Chondrocyte (in vitro differentiated cells): ENCODE data around the gene HECTD1. TPM values are rescaled to one million over a fixed set of nuclear protein-coding genes. Genes with fewer than 3 reads are reported as not detected.
"Not testable (repeated sequence)": the region's sequence is repeated elsewhere in the genome, so short reads cannot be mapped to it uniquely, and the experiment has no call there.

Source experiments
- DNase-seq: peaks from one replicate; pipeline ENCODE4 v3.0.0; 2021; ENCODE audit warnings: mixed read lengths, low spot score
- H3K27ac Mint-ChIP-seq: one replicate; pipeline ENCODE4 v1.8.0; 2021; ENCODE audit warnings: mild to moderate bottlenecking, moderate library complexity, mixed read lengths; ENCODE audit not compliant: unreplicated experiment
- H3K27me3 Mint-ChIP-seq: 2 replicates; pipeline ENCODE4 v1.8.0; 2021; ENCODE audit warnings: low read depth, mixed read lengths
- H3K36me3 Mint-ChIP-seq: 2 replicates; pipeline ENCODE4 v1.8.0; 2021; ENCODE audit warnings: low read depth, mixed read lengths
- H3K4me1 Mint-ChIP-seq: 2 replicates; pipeline ENCODE4 v1.8.0; 2021; ENCODE audit warnings: low read depth, mild to moderate bottlenecking, mixed read lengths
- H3K4me3 Mint-ChIP-seq: one replicate; pipeline ENCODE4 v1.8.0; 2021; ENCODE audit warnings: mild to moderate bottlenecking, moderate library complexity, mixed read lengths; ENCODE audit not compliant: unreplicated experiment
- H3K9me3 Mint-ChIP-seq: 2 replicates; pipeline ENCODE4 v1.8.0; 2021; ENCODE audit warnings: low read depth, mixed read lengths
- total RNA-seq: library from RNA; stranded (reverse); gene quantifications from 3 replicates; pipeline ENCODE4 v1.2.1, GENCODE V29; 2021
- TF ChIP-seq, protein P1 (sequence below): fragments of 200-600 bp; sonication (generic); IDR thresholded peaks from 2 replicates; pipeline ENCODE4 v1.5.0; 2021; ENCODE audit warnings: antibody characterized with exemption, mild to moderate bottlenecking, moderate library complexity

Gene HECTD1
- total RNA-seq, 1 donor from 2014 or later = 142 TPM

DNA sequence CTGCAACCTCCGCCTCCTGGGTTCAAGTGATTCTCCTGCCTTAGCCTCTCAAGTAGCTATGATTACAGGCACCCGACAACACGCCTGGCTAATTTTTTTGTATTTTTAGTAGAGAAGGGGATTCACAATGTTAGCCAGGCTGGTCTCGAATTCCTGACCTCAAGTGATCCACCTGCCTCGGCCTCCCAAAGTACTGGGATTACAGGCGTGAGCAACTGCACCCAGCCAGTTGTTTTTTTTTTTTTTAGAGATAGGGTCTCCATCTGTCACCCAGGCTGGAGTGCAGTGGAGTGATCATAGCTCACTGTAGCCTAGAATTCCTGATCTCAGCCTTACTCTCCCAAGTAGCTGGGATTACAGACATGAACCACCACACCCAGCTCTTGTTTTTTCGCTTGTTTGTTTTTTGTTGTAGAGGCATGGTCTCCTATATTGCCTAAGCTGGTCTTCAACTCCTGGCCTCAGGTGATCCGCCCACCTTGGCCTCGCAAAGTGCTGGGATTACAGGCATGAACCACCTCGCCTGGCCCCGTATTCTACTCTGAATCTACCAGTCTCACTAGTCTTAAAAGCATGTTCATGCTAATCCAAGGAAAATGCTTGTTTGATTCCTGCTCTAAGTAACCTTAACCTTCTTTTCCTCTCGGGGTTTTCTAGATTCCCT is 149.8 kb downstream of the HECTD1 start:
- H3K4me1 Mint-ChIP-seq = peaks cover 6% of the 10 kb centered on the region
- H3K36me3 Mint-ChIP-seq = no peaks in the 10 kb centered on the region
- H3K9me3 Mint-ChIP-seq = no peaks in the 10 kb centered on the region
- TF ChIP-seq, protein P1, sequence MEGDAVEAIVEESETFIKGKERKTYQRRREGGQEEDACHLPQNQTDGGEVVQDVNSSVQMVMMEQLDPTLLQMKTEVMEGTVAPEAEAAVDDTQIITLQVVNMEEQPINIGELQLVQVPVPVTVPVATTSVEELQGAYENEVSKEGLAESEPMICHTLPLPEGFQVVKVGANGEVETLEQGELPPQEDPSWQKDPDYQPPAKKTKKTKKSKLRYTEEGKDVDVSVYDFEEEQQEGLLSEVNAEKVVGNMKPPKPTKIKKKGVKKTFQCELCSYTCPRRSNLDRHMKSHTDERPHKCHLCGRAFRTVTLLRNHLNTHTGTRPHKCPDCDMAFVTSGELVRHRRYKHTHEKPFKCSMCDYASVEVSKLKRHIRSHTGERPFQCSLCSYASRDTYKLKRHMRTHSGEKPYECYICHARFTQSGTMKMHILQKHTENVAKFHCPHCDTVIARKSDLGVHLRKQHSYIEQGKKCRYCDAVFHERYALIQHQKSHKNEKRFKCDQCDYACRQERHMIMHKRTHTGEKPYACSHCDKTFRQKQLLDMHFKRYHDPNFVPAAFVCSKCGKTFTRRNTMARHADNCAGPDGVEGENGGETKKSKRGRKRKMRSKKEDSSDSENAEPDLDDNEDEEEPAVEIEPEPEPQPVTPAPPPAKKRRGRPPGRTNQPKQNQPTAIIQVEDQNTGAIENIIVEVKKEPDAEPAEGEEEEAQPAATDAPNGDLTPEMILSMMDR = no peak
- no peak for DNase-seq
- H3K4me3 Mint-ChIP-seq = no peak overlapping the region
- H3K27me3 Mint-ChIP-seq = no peaks in the 10 kb centered on the region
- no peak overlapping the region for H3K27ac Mint-ChIP-seq

DNA sequence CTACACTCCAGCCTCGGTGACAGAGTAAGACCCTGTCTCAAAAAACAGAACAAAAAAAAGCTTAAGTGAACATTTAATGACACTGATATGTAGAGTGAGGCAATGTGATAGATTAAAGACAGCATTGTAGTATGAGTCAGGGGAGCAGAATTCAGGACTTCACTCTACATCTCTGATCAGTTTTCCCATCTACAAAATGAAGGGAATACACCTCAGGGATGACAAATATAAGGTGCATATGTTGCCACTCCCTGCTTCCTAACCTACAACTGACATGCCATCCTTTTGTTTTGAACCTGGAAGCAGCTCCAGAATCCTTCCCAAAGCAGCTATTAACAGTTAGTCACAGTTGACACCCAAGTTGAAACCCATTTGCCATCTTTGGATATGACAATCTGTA is 150.6 kb downstream of the HECTD1 start:
- Mint-ChIP-seq H3K36me3 (no peaks in the 10 kb centered on the region), H3K4me1 (peaks cover 6% of the 10 kb centered on the region), H3K27me3 (no peaks in the 10 kb centered on the region), H3K9me3 (no peaks in the 10 kb centered on the region), H3K27ac (no peak overlapping the region), H3K4me3 (no peak overlapping the region)
- no peak for DNase-seq
- TF ChIP-seq, protein P1 = no peak

DNA sequence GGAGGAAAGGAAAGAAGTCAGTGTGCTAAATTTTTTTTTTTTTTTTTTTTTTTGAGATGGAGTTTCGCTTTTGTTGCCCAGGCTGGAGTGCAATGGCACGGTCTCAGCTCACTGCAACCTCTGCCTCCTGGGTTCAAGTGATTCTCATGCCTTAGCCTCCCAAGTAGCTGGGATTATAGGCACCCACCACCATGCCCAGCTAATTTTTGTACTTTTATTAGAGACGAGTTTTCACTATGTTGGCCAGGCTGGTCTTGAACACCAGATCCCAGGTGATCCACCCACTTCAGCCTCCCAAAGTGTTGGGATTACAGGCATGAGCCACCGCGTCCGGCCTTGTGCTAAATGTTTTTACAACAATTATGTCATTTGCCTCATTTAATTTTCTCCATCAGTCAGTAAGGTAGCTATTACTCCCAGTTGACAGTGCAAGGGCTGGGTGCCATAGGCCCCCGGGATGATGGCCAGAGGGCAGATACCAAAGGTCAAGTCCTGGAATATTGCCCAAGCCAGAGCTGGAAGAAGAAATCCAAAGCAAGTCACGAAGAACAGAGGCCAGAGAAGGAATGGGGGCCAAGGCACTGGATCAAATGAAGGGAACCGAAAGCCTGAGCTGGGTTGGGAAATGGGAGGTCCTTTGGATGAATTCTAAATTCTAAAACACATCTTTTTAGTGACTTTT is 154.5 kb downstream of the HECTD1 start:
- H3K27ac Mint-ChIP-seq, H3K9me3 Mint-ChIP-seq, H3K4me3 Mint-ChIP-seq, DNase-seq, H3K27me3 Mint-ChIP-seq, H3K36me3 Mint-ChIP-seq, H3K4me1 Mint-ChIP-seq: not testable (repeated sequence)

DNA sequence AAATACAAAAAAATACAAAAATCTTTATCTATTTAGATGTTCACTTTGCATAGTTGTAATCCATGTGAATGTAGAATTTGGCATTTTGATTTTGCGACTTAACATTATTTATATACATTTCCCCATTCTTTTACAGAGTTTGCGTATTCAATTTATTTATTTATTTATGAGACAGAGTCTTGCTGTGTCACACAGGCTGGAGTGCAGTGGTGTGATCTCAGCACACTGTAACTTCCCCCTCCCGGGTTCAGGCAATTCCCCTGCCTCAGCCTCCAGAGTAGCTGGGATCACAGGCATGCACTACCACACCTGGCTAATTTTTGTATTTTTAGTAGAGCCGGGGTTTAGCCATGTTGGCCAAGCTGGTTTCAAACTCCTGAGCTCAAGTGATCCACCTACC is 156.1 kb downstream of the HECTD1 start:
- Mint-ChIP-seq H3K4me1 (no peaks in the 10 kb centered on the region), H3K27me3 (no peaks in the 10 kb centered on the region)
- no peak for DNase-seq

DNA sequence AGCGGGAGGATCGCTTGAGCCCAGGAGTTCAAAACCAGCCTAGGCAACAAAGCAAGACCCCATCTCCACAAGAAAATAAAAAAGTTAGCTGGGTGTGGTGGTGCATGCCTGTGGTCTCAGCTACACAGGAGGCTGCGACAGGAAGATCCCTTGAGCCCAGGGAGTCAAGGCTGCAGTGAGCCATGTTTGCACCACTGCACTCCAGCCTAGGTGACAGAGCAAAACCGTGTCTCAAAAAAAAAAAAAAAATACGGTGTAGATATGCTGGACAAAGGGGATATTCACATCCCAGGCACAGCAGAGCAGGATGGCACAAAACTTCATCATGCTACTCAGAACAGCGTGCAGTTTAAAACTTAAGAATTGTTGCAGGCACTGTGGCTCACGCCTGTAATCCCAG is 156.6 kb downstream of the HECTD1 start:
- H3K9me3 Mint-ChIP-seq = no peaks in the 10 kb centered on the region
- DNase-seq = no peak
- H3K27ac Mint-ChIP-seq = no peak overlapping the region
- H3K4me1 Mint-ChIP-seq = no peaks in the 10 kb centered on the region
- H3K4me3 Mint-ChIP-seq = no peak overlapping the region
- TF ChIP-seq, protein P1 = no peak
- H3K36me3 Mint-ChIP-seq = no peaks in the 10 kb centered on the region
- H3K27me3 Mint-ChIP-seq = no peaks in the 10 kb centered on the region

More for the DNA sequence above, 156.1 kb downstream of the HECTD1 start:
- H3K4me3 Mint-ChIP-seq = no peak overlapping the region
- H3K9me3 Mint-ChIP-seq = no peaks in the 10 kb centered on the region
- H3K27ac Mint-ChIP-seq = no peak overlapping the region
- TF ChIP-seq, protein P1 = no peak
- no peaks in the 10 kb centered on the region for H3K36me3 Mint-ChIP-seq

Other genes with a start within 250 kb of the HECTD1 start
- gene AP4S1, start 182.1 kb downstream of the HECTD1 start, total RNA-seq = 4.4 to 8.5 TPM (median 5.3 TPM) in 3 replicates
- gene STRN3, start 181.4 kb downstream of the HECTD1 start, total RNA-seq = 39.5 to 46.5 TPM (median 41.5 TPM) in 3 replicates
- gene HEATR5A, start 212.8 kb upstream of the HECTD1 start, total RNA-seq = 57.7 to 74.0 TPM (median 59.3 TPM) in 3 replicates
- gene DTD2, start 249.7 kb upstream of the HECTD1 start, total RNA-seq = 29.5 to 36.1 TPM (median 34.1 TPM) in 3 replicates